ENCODE measurements around the gene RNF220. TPM values are rescaled to one million over a fixed set of nuclear protein-coding genes. Genes with fewer than 3 reads are reported as not detected.

Gene RNF220
- total and polyA plus RNA-seq, 8 donors: 50.8 to 108 (median 91.3) TPM

DNA sequence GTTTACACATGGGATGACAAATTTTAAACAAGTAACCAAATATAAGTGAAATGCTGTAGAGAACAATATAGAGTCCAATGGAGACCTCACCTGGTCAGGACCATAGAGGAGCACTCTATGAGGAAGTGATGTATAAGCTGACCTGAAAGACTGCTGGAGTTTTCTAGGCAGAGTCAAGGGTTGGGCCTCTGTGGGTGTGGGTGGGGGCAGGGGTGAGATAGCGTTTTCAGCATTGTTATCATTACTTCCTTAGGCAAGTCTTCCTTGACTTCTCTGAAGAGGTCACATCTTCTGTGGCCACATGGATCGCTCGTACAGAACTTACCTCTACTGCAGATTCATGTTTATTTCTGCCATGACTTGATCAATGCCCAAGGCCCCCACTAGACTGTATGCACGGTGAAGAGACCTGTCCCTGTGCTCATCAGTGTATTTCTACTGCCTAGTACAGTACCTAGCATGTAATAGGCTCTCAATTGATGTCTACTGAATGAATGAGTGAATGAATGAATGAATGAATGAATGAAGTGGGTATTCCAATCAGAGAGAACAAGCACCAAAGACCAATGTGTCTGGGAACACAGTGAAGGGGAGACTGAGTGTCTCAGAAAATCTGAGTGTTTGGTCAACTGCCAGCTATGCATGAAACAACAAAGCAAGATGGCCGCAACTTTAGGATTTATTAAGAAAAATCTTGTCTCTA is 116.5 kb downstream of the RNF220 start:
- Histone ChIP-seq H3K27me3 (peaks cover 0 to 12% of the 10 kb centered on the region in 2 donors), H3K36me3 (no peaks in the 10 kb centered on the region), H3K9me3 (no peaks in the 10 kb centered on the region), H3K4me3 (no peak overlapping the region), H3K27ac (no peak overlapping the region), H3K4me1 (peaks cover 0 to 10% of the 10 kb centered on the region in 2 donors)
- ATAC-seq (no peak), DNase-seq (no peak)
- TF ChIP-seq, protein P1, sequence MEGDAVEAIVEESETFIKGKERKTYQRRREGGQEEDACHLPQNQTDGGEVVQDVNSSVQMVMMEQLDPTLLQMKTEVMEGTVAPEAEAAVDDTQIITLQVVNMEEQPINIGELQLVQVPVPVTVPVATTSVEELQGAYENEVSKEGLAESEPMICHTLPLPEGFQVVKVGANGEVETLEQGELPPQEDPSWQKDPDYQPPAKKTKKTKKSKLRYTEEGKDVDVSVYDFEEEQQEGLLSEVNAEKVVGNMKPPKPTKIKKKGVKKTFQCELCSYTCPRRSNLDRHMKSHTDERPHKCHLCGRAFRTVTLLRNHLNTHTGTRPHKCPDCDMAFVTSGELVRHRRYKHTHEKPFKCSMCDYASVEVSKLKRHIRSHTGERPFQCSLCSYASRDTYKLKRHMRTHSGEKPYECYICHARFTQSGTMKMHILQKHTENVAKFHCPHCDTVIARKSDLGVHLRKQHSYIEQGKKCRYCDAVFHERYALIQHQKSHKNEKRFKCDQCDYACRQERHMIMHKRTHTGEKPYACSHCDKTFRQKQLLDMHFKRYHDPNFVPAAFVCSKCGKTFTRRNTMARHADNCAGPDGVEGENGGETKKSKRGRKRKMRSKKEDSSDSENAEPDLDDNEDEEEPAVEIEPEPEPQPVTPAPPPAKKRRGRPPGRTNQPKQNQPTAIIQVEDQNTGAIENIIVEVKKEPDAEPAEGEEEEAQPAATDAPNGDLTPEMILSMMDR (IDR thresholded peaks at IDR 0.05): no peak
- intact Hi-C loops (cut with DNase I): no loop called here

DNA sequence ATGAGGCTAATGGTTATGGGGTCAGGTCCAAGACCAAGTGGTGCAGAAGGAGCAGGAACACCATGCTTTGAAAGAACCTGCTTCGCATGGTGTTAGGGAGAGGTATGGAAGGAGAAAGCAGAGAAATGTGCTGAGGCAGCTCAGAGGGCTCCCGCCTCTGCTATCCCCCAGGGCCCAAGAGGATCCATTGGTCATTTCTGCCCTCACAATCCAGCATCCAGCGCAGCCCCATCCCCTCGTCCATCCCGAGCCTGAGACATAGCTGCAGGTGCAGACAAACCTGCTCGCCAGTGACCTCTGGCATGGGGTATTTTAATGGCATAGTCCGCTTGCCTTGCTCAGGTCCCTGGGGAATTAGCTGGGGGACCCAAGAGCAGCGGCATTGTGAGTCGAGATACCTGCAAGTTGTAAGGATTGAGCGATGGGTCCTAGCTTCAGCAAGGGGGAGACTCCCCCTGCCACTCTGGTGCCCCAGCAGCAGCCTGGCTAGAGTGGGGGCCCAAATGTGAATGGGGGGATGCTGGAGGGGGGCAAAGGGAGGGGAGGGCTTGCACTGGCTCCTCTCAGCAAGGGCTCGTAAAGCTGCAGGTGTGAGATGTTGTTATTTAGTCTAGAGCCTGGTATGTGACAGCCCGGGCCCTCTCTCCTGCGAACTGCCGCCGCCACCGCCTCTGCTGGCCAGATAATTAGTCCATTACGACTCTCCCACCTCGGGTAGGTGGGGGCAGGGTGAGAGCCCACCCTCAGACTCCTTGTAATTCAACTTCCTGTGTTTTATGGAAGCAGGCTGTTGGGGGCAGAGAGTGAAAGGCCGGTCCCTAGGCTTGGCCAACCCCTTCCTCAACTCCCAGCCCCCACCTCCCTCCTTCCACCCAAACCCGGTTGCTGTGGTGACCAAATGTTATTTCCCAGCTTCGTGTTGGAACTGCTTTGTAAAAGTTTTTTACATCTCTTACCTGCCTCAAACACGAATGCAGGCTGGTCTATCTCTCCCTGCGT is 118.8 kb downstream of the RNF220 start:
- ATAC-seq (no peak), DNase-seq (peak in 1 of 4 donors; percentile 55)
- Histone ChIP-seq H3K4me3 (no peak overlapping the region), H3K27me3 (peaks cover 0 to 7% of the 10 kb centered on the region in 2 donors), H3K9me3 (no peaks in the 10 kb centered on the region), H3K4me1 (peaks cover 0 to 9% of the 10 kb centered on the region in 2 donors), H3K27ac (no peak overlapping the region), H3K36me3 (no peaks in the 10 kb centered on the region)
- intact Hi-C loops (cut with DNase I): no loop called here
- TF ChIP-seq, protein P1 (IDR thresholded peaks at IDR 0.05): no peak

DNA sequence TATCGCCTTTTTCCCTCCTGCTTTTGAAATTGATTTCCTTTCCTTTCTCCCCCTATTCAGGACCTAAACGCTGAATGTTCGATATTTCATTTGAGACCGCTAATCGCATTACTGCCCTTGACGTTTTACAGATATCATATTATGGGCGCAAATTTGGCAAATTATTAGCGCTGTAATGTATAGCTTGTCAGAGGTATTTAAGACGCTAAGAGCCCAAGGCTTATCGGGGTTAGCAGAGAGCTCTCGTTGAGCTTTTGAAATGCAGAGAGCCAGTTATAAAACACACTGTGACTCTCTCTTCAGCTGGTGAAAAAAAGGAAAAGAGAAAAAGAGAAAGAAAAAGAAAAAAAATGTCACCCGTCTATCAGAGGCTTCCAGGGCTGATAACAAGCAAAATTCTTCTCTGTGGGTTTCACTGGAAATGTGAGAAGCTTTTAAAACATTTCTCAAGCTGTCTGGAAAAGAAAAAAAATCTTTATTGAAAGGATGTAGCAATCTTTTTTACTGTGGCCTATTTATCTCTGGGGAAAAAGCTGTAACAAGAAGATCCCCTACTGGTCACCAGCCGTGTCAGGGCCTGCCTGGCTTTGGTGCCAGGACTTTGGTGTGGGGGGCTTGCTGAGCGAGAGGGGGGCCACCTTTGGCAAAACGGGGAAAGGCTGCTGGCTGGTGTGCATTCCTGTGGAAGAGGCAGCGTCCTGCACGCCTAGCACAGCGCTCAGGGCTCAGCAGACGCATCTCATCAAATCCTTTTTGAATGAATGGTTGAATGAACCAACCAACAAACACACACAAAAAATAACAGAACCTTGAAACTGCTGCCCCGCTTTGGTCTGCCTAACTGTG is 119.8 kb downstream of the RNF220 start:
- Histone ChIP-seq H3K36me3 (no peaks in the 10 kb centered on the region), H3K9me3 (no peaks in the 10 kb centered on the region), H3K4me1 (no peaks in the 10 kb centered on the region), H3K27me3 (peaks cover 0 to 7% of the 10 kb centered on the region in 2 donors), H3K4me3 (no peak overlapping the region), H3K27ac (no peak overlapping the region)
- DNase-seq (peak in 1 of 4 donors; percentile 26), ATAC-seq (no peak)
- intact Hi-C loops (cut with DNase I): no loop called here
- TF ChIP-seq, protein P1 (IDR thresholded peaks at IDR 0.05): no peak

DNA sequence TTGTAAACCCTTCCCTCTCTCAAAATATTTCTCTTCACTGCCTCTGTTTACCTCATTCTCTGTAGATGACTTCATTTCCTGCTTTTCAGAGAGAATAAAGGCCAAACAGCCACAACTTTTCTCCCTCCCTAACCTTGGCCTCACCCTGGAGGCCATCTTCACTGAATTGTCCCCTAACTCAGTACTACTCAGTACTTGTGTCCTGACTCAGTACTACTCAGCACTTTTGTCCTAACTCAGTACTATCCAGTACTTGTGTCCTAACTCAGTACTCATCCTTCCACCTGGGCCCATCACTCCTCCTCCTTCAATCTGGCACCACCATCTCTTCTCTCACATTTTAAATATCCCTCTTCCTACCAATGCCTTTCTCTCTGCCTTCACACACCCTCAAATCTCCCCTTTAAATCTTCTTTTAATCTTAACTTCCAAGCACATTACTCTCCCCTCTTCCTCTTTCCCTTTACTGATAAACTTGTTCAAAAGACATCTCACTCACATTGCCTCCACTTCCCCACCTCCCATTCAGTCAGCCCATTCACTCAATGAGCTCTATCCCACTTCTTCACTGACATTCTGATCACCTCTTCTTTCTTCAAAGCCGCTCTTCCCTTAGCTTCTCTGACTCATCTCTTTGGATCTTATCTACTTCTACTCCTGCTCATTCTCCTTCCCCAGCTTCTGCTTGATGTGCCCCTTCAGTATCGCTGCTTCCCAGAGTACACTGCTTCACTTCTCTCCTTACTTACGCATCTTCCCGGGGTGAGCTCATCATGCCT is 121.4 kb downstream of the RNF220 start:
- DNase-seq (no peak), ATAC-seq (no peak)
- no peak overlapping the region for H3K27ac ChIP-seq
- TF ChIP-seq, protein P1 (IDR thresholded peaks at IDR 0.05): no peak
- no peak overlapping the region for H3K4me3 ChIP-seq
- no peaks in the 10 kb centered on the region for H3K4me1 ChIP-seq
- no peaks in the 10 kb centered on the region for H3K36me3 ChIP-seq
- H3K27me3 ChIP-seq: peaks cover 0 to 7% of the 10 kb centered on the region in 2 donors
- intact Hi-C loops (cut with DNase I): no loop called here
- no peaks in the 10 kb centered on the region for H3K9me3 ChIP-seq
